SW480 (cell line): ENCODE data around the gene FOLR1.
A peak's percentile ranks its signal among the peaks of the same experiment; 100 is the strongest.
"Not testable (repeated sequence)": the region's sequence is repeated elsewhere in the genome, so short reads cannot be mapped to it uniquely, and the experiment has no call there.

Experiments used
- DNase-seq: peaks from one replicate; pipeline ENCODE4 v3.0.0-alpha.2; 2016; ENCODE audit warnings: low spot score

Gene FOLR1

GRCh38 chr11:72181553-72181958, 10.4 kb upstream of the FOLR1 start:
- peak; percentile 23 for DNase-seq

GRCh38 chr11:72188267-72188666, 3.7 kb upstream of the FOLR1 start:
- no peak for DNase-seq

- DNase-seq, result peak; percentile 86
These were observed 2.3 kb upstream of the FOLR1 start for GRCh38 chr11:72189455-72190250.

- no peak for DNase-seq
These were observed 1.3 kb upstream of the FOLR1 start for GRCh38 chr11:72190631-72191071.

- no peak for DNase-seq
These were observed 3.8 kb downstream of the FOLR1 start for GRCh38 chr11:72195518-72196270.

- DNase-seq, result not testable (repeated sequence)
These were observed 9.5 kb downstream of the FOLR1 start for GRCh38 chr11:72201445-72201844.

- DNase-seq, result no peak
These were observed 10.6 kb downstream of the FOLR1 start for GRCh38 chr11:72202571-72202970.

- DNase-seq, result no peak
These were observed 11.2 kb downstream of the FOLR1 start for GRCh38 chr11:72203163-72203562.

- DNase-seq, result no peak
These were observed 12.9 kb downstream of the FOLR1 start for GRCh38 chr11:72204886-72205285.

GRCh38 chr11:72206794-72207193, 14.9 kb downstream of the FOLR1 start:
- DNase-seq, result not testable (repeated sequence)

- DNase-seq, result no peak
These were observed 16.3 kb downstream of the FOLR1 start for GRCh38 chr11:72208281-72208680.

- no peak for DNase-seq
These were observed 17.2 kb downstream of the FOLR1 start for GRCh38 chr11:72209101-72209500.

GRCh38 chr11:72216638-72217037, 24.7 kb downstream of the FOLR1 start, which contains the start of gene FOLR2:
Gene FOLR2, plus strand, starts transcription at chr11:72216794. Its CDS starts 1,791 bp downstream, at chr11:72218585.
- DNase-seq, result no peak

GRCh38 chr11:72217841-72218240, 25.9 kb downstream of the FOLR1 start:
- DNase-seq, result no peak

- DNase-seq, result no peak
These were observed 26.4 kb downstream of the FOLR1 start for GRCh38 chr11:72218251-72218745.

GRCh38 chr11:72220696-72221363, 28.9 kb downstream of the FOLR1 start:
- DNase-seq, result no peak

GRCh38 chr11:72221386-72222075, 29.6 kb downstream of the FOLR1 start:
- no peak for DNase-seq

- DNase-seq, result no peak
These were observed 30.4 kb downstream of the FOLR1 start for GRCh38 chr11:72222106-72222891.

- peak; percentile 88 for DNase-seq
These were observed 31.1 kb downstream of the FOLR1 start for GRCh38 chr11:72222907-72223614.
